IgD-negative memory B cell (primary cell): ENCODE data around the gene SECTM1. TPM values are rescaled to one million over a fixed set of nuclear protein-coding genes. Genes with fewer than 3 reads are reported as not detected.
"Not testable (repeated sequence)": the region's sequence is repeated elsewhere in the genome, so short reads cannot be mapped to it uniquely, and the experiment has no call there.

Experiments used
- H3K27ac Mint-ChIP-seq, 3 donors: one replicate each; pipeline ENCODE4 v1.8.0; 2020 to 2022; ENCODE audit warnings: mild to moderate bottlenecking in 3 of 3, mixed read lengths in 3 of 3, moderate library complexity in 1 of 3
- H3K27me3 Mint-ChIP-seq: one replicate; pipeline ENCODE4 v1.8.0; 2021; ENCODE audit warnings: mixed read lengths
- H3K36me3 Mint-ChIP-seq: one replicate; pipeline ENCODE4 v1.8.0; 2020; ENCODE audit warnings: mild to moderate bottlenecking, mixed read lengths
- H3K4me1 Mint-ChIP-seq, 3 donors: one replicate each; pipeline ENCODE4 v1.8.0; 2020 to 2022; ENCODE audit warnings: mixed read lengths in 3 of 3, mild to moderate bottlenecking in 1 of 3
- H3K4me3 Mint-ChIP-seq, 4 donors: one replicate each; pipeline ENCODE4 v1.8.0; 2020 to 2022; ENCODE audit warnings: mild to moderate bottlenecking in 4 of 4, mixed read lengths in 4 of 4, moderate library complexity in 3 of 4
- H3K9me3 Mint-ChIP-seq, 3 donors: one replicate each; pipeline ENCODE4 v1.8.0; 2020 to 2021; ENCODE audit warnings: mixed read lengths in 3 of 3, mild to moderate bottlenecking in 1 of 3
- polyA plus RNA-seq: library from polyadenylated mRNA; unstranded; fragments of 300-500 nt; fragmentation: Illumina TruSeq; gene quantifications from one replicate; pipeline ENCODE4 v1.2.3, GENCODE V29; 2021

Gene SECTM1
- polyA plus RNA-seq, 1 donor from 2014 or later: 0.83 TPM

DNA sequence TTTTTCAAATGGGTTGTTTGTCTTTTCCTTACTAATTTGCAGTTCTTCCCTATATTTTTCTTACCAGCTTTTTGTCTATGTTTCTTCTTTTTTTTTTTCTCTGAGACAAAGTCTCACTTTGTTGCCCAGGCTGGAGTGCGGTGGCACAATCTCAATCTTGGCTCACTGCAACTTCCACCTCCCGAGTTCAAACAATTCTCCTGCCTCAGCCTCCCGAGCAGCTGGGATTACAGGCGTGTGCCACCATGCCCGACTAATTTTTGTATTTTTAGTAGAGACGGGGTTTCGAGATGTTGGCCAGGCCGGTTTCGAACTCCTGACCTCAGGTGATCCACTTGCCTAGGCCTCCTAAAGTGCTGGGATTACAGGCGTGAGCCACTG lies 39.5 kb upstream of the SECTM1 start:
- H3K36me3 Mint-ChIP-seq, H3K9me3 Mint-ChIP-seq: not testable (repeated sequence)
- Mint-ChIP-seq H3K27ac (peak overlapping the region in 1 of 3 donors; percentile 76), H3K27me3 (peaks cover 30% of the 10 kb centered on the region), H3K4me3 (peak overlapping the region in 3 of 4 donors; percentile 6 to 81 (median 34)), H3K4me1 (peaks cover 5 to 22% (median 12%) of the 10 kb centered on the region in 3 donors)

DNA sequence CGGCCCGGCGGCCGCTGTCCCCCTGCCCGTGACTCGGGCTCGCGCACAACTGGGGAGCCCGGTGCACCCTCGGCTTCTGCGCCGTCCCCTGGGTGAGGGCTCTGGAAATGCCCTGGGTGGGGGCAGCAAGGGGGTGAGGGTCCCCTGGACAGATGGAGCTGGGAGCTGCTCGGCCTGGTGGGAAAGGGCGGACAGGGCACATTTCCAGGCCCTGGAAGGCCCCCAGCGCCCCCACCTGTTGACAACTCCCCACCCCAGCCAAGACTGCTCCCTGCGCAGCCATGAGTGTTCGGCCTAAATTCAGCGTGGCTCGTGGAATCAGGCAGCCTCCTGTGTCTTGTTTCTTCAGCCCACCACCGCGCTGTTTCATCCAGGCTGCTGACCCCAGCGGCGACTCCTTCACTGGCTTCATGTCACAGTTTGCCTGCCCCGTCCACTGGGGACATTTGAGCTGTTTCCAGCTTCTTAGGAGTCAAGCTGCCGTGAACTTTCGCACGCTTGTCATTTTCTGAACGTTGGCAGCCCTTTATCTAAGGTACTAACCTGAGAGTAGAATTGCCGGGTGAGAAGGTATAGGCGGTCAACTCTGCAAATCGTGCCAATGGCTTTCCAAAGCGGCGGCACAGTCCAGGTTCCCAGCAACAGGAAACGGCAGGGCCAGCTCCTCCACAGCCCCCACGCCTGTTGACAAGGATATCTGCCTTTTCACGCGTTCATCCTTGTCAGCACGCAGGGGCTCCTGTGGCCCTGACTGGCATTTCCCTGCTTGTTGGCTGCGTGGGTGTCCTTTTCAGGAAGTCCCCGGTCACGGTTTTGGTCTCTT lies 38.9 kb upstream of the SECTM1 start:
- peak overlapping the region; percentile 50 to 83 (median 69) for H3K4me3 Mint-ChIP-seq
- peak overlapping the region in 1 of 3 donors; percentile 76 for H3K27ac Mint-ChIP-seq
- no peaks in the 10 kb centered on the region for H3K9me3 Mint-ChIP-seq
- H3K4me1 Mint-ChIP-seq: peaks cover 5 to 25% (median 12%) of the 10 kb centered on the region in 3 donors
- no peaks in the 10 kb centered on the region for H3K36me3 Mint-ChIP-seq
- peaks cover 28% of the 10 kb centered on the region for H3K27me3 Mint-ChIP-seq

DNA sequence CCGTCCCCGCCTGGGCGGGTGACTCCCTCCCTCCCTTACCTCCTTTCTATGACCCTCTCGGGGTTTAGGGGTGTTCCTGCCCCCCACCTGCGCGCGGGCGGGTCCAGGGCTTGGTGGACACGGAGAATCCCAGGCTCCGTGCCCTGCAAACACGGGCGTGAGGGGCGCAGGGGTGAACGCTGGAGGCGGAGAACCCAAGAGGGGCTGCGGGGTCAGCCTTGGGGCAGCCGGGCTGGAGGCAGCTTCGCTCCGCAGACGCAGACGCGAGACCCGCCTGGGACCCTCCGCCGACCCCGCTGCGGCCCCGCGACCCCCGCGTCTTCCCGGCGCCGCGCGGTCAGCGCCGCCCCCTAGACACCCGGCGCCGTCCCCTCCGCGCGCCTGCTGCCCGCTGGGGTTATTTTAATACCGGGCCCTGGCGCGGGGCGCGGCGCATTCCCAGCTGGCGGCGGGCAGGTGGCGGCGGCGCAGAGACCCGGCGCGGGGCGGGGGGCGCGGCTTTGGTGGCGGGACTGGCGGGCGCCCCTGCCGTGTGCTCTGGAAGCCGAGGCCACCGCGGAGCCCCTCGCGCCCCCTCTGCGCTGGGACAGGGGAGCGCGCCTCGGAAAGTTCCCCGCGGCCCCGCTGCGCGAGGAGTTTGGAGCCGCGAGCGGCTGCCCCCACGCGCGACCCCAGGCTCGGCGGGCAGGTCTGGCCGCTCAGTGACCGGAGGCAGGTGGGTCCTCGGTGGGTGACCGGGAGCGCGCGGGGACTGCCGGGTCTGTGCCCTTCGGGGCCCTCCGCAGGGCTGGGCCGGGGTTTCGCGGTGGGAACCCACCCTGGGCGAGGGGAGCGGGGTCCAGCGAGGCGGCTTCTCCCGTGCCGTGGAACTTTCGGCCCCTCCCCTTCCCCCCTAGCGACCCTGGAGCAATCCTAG lies 38.0 kb upstream of the SECTM1 start, which contains the start of gene UTS2R:
Gene UTS2R, plus strand, starts transcription at position 433 of the 916 bp plus-strand sequence. CDS start 2,560 bp downstream, outside the sequence.
- peaks cover 5 to 25% (median 12%) of the 10 kb centered on the region in 3 donors for H3K4me1 Mint-ChIP-seq
- H3K4me3 Mint-ChIP-seq: peak within 1 kb of the TSS; percentile 73 to 89 (median 84)
- H3K27ac Mint-ChIP-seq: peak within 1 kb of the TSS in 1 of 3 donors; percentile 47
- no peaks in the 10 kb centered on the region for H3K36me3 Mint-ChIP-seq
- no peaks in the 10 kb centered on the region for H3K9me3 Mint-ChIP-seq
- H3K27me3 Mint-ChIP-seq: peaks cover 28% of the 10 kb centered on the region

DNA sequence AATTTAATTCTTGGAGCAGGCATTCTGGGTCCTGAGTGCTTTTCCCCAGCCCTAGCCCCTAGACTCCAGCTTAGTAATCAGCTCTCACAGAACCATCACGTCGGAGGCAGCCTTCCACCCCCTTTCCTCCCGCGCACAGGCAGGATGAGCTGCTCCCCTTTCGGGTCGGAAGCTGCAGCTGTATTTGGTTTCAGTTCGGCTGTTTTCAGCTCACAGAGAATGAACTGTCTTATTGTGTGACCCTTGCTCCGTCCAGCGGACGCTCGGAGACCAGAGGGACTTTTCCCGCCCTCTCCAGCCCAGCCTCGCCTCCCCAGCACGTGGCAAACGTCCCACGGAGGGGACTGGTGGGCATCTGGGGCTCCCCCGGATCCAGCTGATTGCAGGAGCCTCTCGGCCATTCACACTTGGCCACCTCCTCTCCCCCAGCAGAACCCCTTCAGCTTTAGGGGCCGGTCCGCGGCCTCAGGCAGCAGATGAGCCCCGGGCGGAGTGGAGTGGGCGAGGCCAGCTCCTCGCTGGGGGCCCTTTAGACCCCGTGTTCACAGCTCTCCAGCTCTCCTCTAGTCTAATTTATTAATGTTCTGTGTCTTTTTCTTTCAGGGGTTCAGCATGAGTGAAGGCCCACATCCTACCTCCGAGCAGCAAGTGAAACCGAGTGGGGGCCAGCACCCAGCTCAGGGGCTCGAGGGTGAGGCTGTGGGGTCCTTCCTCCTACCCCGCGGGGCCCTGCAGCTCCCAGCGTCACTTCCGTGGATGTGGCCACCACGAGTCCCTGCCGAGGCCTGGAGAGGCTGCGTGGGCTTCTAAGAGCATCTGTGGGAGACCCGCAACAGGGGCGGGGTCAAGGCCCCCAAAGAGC lies 37.1 kb upstream of the SECTM1 start:
- no peaks in the 10 kb centered on the region for H3K9me3 Mint-ChIP-seq
- H3K27me3 Mint-ChIP-seq: peaks cover 21% of the 10 kb centered on the region
- H3K4me1 Mint-ChIP-seq: peaks cover 5 to 25% (median 12%) of the 10 kb centered on the region in 3 donors
- H3K36me3 Mint-ChIP-seq: no peaks in the 10 kb centered on the region
- peak overlapping the region in 1 of 3 donors; percentile 47 for H3K27ac Mint-ChIP-seq
- H3K4me3 Mint-ChIP-seq: peak overlapping the region; percentile 73 to 89 (median 84)

DNA sequence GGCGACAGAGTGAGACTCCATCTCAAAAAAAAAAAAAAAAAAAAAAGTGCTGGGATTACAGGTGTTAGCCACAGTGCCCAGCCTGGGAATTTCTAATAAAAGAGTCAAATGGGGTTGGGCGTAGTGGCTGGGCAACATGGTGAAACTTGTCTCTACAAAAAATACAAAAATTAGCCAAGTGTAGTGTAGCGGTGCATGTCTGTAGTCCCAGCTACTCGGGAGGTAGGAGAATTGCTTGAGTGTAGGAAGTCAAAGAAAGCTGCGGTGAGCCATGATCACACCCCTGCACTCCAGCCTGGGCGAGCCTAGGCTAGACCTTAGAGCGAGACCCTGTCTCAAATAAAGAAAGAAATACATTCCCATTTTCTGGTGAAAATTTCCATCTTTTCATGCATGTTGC lies 35.6 kb upstream of the SECTM1 start:
- H3K27me3 Mint-ChIP-seq: peaks cover 20% of the 10 kb centered on the region

DNA sequence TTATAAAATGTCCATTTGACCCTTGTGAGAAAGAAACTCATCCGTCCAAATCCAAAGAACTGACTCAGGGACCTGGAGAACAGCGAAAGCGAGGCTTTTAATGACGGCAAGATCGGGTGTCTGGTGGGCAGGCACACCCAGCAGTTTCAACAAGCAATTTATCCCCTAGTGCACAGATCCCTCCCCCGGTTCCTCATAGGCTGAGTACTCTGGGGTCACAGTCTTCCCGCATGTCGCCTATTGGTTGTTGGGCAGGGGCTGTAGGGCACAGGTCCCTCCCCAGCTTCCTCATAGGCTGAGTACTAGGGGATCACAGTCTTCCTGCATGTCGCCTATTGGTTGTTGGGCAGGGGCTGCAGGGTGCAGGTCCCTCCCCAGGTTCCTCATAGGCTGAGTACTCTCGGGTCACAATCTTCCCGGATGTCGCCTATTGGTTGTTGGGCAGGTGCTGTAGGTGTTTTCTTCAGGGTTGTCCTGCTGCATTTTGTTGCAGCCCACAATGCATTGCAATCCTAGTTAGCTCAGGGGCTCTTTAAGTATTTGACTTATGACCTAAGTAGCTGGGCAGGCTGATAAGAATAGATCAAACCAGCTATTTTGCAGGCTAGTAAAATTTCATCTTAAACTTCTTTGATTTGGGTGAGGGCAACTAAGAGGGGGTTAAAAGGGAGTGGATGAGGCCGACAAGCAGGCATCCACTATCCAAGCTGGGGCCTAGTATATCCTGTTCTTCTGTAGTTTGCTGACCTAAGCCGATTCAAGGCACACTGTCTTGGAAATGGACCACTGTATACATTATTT lies 34.4 kb upstream of the SECTM1 start:
- H3K4me3 Mint-ChIP-seq: no peak overlapping the region
- H3K36me3 Mint-ChIP-seq: no peaks in the 10 kb centered on the region
- H3K27me3 Mint-ChIP-seq: peaks cover 19% of the 10 kb centered on the region
- H3K9me3 Mint-ChIP-seq: no peaks in the 10 kb centered on the region
- no peak overlapping the region for H3K27ac Mint-ChIP-seq
- peaks cover 4 to 18% (median 10%) of the 10 kb centered on the region in 3 donors for H3K4me1 Mint-ChIP-seq

More for the DNA sequence above, 35.6 kb upstream of the SECTM1 start:
- H3K36me3 Mint-ChIP-seq: no peaks in the 10 kb centered on the region
- no peak overlapping the region for H3K27ac Mint-ChIP-seq
- H3K9me3 Mint-ChIP-seq: no peaks in the 10 kb centered on the region
- H3K4me3 Mint-ChIP-seq: peak overlapping the region in 1 of 4 donors; percentile 71
- H3K4me1 Mint-ChIP-seq: peaks cover 5 to 25% (median 12%) of the 10 kb centered on the region in 3 donors

DNA sequence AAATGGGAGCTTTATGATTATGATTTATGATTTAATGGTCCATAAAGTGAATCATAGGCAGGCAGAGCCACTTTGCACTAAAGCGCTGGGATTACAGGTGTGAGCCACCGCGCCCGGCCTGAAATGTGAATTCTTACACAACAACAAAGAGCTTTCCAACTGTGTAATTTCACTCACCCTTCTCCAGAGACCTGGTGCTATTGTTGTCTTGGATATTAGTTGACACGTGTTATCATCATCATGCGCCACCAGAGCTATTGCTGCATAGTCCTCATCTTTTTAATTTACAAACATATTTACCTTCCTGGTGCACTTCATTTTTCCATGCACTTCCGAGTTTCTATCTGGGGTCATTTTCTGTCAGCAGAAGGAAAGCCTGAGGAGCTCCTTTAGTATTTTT lies 33.2 kb upstream of the SECTM1 start:
- peaks cover 2 to 17% (median 6%) of the 10 kb centered on the region in 3 donors for H3K4me1 Mint-ChIP-seq
- no peaks in the 10 kb centered on the region for H3K9me3 Mint-ChIP-seq
- no peak overlapping the region for H3K27ac Mint-ChIP-seq
- peaks cover 12% of the 10 kb centered on the region for H3K27me3 Mint-ChIP-seq
- H3K36me3 Mint-ChIP-seq: no peaks in the 10 kb centered on the region
- H3K4me3 Mint-ChIP-seq: no peak overlapping the region

DNA sequence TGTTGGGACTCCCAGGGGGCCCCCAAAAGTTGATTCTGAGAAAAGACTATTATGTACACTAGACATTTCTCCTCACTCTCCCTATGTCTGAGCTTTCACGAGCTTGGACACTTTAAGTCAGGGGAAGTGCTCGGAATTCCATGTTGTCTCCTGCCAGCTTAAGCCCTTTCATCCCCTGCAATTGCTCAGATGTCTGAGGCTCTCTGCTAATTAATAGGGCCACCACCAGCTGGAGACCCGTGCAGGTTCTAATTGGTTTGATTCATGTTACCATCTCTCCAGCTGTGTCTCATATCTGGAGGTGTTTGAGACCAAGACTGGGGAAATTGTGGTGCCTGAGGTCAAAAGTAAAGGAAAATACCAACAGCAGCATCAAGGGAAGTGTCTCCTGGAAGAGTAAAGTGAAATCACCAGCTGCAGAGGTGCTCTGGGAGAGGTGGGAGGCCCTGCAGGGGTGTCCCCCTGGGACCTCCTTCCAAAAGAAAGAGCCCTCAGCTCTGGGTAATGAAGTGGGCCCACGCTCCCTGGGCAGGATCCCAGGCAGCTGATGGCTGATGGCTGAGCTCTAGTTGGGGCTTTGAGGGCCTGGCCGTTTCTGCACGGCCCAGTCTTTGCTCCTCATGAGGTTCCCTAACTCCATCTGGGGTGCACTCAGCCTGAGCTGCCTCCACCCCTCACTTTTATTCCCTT lies 32.2 kb upstream of the SECTM1 start:
- Mint-ChIP-seq H3K36me3 (no peaks in the 10 kb centered on the region), H3K9me3 (no peaks in the 10 kb centered on the region), H3K27me3 (peaks cover 9% of the 10 kb centered on the region), H3K4me1 (peaks cover 0 to 13% (median 4%) of the 10 kb centered on the region in 3 donors), H3K27ac (no peak overlapping the region), H3K4me3 (no peak overlapping the region)

DNA sequence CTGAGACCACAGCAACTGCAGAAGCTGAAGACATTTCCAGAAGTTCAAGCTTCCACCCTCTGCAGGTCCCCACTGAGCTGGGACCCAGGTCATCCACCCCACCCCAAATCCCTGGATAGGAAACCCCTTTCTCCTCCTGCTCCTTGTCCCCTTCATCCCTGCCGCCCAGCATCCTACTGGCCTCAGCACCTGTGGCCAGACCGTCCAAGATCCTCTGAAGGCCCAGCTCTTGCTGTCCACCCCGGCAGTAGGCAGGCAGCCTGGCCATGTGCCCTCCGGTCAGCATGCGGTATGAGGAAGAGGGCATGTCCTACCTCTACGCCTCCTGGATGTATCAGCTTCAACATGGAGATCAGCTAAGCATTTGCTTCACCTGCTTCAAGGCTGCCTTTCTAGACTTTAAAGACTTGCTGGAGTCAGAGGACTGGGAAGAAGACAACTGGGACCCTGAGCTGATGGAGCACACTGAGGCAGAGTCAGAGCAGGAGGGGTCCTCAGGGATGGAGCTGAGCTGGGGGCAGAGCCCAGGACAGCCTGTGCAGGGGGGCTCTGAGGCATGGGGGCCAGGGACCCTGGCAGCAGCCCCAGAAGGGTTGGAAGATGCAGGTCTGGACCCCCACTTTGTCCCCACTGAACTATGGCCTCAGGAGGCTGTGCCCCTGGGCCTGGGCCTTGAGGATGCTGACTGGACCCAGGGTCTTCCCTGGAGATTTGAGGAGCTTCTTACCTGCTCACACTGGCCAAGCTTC lies 28.5 kb upstream of the SECTM1 start:
- Mint-ChIP-seq H3K9me3 (no peaks in the 10 kb centered on the region), H3K27me3 (peaks cover 1% of the 10 kb centered on the region), H3K27ac (no peak overlapping the region), H3K4me3 (no peak overlapping the region), H3K36me3 (no peaks in the 10 kb centered on the region), H3K4me1 (peaks cover 0 to 6% (median 0%) of the 10 kb centered on the region in 3 donors)

DNA sequence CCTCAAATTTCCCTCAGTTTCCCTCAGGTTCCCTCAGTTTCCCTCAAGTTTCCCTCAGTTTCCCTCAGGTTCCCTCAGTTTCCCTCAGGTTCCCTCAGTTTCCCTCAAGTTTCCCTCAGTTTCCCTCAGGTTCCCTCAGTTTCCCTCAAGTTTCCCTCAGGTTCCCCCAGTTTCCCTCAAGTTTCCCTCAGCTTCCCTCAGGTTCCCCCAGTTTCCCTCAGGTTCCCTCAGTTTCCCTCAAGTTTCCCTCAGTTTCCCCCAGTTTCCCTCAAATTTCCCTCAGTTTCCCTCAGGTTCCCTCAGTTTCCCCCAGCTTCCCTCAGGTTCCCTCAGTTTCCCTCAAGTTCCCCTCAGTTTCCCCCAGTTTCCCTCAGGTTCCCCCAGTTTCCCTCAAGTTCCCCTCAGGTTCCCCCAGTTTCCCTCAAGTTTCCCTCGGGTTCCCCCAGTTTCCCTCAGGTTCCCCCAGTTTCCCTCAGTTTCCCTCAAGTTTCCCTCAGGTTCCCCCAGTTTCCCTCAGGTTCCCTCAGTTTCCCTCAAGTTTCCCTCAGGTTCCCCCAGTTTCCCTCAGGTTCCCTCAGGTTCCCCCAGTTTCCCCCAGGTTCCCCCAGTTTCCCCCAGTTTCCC lies 26.0 kb upstream of the SECTM1 start:
- H3K4me1 Mint-ChIP-seq, H3K27me3 Mint-ChIP-seq, H3K36me3 Mint-ChIP-seq: not testable (repeated sequence)

DNA sequence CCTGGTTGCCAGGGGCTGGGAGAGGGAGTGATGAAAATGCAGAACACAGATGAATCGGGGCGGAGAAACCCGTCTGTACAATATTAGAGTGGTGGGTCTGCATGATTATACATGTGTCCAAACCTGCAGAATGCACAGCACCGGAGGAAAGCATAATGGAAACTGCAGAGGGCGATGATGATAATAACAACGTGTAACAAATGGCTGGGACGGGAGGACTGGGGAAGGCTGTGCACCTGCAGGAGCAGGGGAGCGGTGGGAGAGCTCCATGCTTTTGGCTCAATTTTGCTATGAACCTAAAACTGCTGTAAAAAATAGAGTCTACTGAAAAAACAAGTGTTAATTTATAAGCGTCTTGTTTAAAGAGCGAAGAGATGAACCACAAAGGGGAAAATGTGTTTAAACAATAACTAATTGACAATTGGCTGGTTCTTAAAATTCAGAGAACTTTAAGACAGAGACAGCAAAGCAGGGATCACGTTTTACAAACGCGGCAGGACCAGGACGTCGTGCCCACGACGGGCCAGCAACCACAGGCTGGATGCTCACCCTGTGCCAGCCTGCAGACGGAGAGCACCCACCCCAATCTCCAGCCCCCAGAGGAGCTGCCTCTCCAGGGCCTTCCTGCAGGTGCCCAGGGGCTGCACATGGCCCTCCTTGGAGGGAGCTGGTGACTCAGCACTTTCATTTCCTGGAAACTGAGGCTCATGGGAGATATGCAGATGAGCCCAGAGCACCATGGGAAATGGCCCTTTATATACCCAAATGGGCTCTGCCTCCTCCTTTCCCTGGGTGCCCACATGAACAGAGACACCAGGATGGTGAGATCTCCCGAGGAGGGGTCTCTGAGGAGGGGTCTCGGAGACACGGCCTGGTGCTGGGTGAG lies 25.1 kb upstream of the SECTM1 start, which contains the start of gene TEX19:
Gene TEX19, plus strand, starts transcription at position 783 of the 886 bp plus-strand sequence. CDS start 2,904 bp downstream, outside the sequence.
- peaks cover 0 to 6% (median 2%) of the 10 kb centered on the region in 3 donors for H3K4me1 Mint-ChIP-seq
- no peaks in the 10 kb centered on the region for H3K36me3 Mint-ChIP-seq
- H3K27me3 Mint-ChIP-seq: peaks cover 4% of the 10 kb centered on the region
- H3K9me3 Mint-ChIP-seq: no peaks in the 10 kb centered on the region
- no peak within 1 kb of the TSS for H3K4me3 Mint-ChIP-seq
- peak within 1 kb of the TSS in 1 of 3 donors; percentile 7 for H3K27ac Mint-ChIP-seq

More for the DNA sequence above, 26.0 kb upstream of the SECTM1 start:
- not testable (repeated sequence) for H3K4me3 Mint-ChIP-seq, H3K27ac Mint-ChIP-seq, H3K9me3 Mint-ChIP-seq
